Measurements from ENCODE around the gene RITA1.

The RITA1 gene

DNA sequence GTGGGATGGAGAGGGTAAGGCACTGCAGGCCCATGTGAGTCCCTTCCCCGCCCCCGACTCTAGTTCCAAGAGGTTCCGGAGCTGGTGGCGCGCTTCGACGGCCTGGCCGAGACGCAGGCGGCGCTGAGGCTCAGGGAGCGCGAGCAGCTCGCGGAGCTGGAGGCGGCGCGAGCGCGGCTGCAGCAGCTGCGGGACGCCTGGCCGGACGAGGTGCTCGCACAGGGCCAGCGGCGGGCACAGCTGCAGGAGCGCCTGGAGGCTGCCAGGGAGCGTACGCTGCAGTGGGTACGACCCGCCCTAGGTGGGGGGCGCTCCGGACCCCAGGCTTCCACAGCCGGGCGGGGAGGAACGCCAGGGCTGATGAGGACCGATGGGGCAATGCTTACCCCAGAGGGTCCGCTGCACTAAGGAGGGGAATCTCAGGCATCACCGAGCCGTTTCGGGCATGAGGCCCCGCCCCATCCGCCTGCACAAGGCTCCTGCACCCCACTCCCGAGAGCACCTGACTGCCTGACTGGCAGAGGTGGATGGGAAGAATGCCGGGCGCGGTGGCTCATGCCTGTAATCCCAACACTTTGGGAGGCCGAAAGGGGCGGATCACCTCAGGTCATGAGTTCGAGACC is 31.1 kb upstream of the RITA1 start:
- no peak for DNase-seq (ENCODE audit: low read depth in 2 of 2)

GRCh38 chr12:113155060-113155459 is 30.5 kb upstream of the RITA1 start:
- DNase-seq (ENCODE audit: low read depth in 2 of 2): no peak

- DNase-seq (ENCODE audit: low read depth in 2 of 2): no peak
Observed at GRCh38 chr12:113155646-113156045, 29.9 kb upstream of the RITA1 start.

DNA sequence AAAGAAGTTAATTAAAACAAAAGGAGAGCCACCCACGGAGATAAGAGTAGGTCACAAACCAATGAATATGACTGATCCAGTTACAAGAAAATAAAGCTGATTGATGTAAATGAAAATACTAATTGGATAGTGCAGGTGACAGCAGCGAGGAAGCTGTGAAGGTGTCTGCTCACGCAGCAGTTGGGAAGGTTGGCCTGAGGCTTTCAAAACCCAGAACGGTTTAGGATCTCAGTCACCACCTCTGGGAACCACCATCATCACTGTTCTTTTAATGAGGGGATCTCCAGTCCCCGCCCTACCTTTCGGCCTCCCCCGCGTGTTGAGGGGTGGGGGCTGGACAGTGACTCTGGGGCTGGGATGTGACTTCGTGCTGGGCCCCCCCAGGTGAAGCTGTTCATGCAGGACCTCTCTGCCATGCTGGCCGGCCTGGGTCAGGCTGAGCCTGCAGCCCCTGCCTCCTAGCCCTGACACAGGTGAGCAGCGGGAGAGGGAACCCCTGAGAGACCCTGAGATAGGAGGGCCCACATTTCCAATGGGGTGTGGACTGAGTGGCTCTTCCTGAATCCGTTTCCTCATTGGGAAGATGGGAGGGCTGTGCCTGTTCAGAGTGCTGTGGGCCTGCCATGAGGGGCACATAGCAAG is 28.2 kb upstream of the RITA1 start:
- DNase-seq (ENCODE audit: low read depth in 2 of 2): no peak

DNA sequence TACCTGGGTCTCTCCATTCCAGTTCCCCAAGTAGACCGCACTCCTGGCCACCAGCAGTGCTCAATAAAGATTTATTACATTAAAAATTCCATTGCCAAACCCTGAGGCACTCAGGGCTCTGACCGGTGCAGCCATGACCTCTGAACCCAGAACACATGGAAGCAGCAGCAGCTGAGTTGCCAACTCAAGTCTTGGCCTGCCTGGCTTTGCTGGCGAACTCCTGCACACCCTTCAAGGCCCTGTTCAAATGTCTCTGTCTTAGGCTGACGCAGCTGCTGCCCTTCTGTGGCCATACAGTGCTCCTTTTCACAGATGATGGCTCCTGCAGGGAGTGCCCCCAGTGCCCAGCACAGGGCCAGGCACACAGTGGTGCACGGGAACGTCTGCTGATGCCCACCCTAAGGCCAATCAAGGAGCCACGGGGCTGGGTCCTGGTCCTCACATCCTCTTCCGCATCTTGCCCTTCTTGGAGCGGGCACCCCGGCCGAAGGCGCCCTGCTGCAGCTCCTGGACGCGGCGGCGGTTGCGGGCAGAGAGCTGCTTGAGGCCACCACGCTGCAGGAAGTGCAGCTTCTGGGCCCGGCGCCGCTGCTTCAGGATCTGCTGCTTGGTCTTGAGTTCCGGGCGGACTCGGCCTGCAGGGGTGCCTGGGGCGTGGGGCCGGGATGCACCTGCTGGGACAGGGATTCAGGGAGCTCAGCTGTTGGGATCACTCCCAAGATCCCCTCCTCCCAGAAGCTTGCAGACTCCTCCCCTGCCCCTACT is 26.9 kb upstream of the RITA1 start:
- no peak for DNase-seq (ENCODE audit: low read depth in 2 of 2)

DNA sequence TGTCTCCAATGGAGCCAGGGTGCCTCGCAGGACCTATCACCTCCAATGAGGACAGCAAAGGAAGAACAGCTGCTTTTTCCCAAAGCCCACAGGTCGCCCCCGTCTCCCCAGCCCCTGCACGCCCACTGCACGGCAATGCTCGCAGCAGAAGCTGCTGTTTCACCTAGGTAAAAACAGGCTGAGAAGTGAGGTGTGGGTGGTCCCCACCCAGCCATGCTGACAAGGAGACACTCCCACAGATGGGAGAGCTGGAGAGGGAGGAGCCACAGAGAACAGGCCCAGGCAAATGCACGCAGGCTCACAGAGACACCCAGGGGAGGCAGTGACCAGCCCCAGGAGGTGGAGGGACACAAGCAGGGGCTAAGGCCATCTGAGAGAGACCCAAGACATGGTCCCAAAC is 25.6 kb upstream of the RITA1 start:
- DNase-seq (ENCODE audit: low read depth in 2 of 2): no peak

GRCh38 chr12:113161415-113162016 is 24.0 kb upstream of the RITA1 start:
- DNase-seq (ENCODE audit: low read depth in 2 of 2): no peak

GRCh38 chr12:113162102-113163029 is 23.2 kb upstream of the RITA1 start:
- DNase-seq (ENCODE audit: low read depth in 2 of 2): no peak

GRCh38 chr12:113163030-113163360 is 22.5 kb upstream of the RITA1 start:
- no peak for DNase-seq (ENCODE audit: low read depth in 2 of 2)

GRCh38 chr12:113164014-113164413 is 21.5 kb upstream of the RITA1 start:
- no peak for DNase-seq (ENCODE audit: low read depth in 2 of 2)

DNA sequence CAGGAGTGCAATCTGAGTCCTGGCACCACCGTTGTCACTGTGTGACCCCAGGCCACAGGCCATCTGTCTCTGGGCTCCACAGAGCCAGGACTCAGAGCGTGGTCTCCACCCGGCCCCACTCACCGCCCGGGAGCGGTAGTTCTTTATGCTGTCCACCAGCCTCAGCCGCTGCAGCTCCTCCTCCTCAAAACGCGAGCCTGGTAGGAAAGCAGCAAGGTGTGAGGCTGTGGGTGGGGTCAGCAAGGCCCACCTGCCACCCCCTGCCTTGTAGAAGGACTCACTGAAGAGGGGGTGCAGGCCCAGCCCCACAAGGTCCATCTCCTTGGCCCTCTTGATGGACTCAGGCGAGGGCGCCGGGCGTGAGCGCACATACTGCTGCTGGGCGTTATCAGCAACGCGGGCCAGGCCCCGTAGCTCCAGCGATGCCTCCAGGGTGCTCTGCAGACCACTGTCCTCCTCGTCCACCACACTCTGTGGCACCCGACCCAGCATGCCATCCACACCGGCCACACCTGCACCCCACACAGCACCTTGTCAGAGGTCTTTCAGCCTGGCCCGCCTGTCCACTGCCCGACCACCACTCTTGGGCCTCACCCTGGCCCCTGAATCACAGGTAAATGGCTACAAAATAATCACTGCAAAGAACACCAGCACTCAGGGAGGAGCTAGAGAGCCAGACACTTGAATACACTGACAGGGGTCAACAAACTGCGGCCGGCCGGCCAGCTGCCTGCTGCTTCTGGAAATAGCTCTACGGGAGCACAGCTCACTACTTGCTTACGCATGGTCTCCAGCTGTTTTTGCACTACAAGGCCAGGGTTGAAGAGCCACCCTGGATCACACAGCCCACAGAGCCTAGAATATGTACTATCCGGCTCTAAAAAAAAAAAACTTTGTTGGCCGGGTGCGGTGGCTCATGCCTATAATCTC is 19.7 kb upstream of the RITA1 start:
- DNase-seq (ENCODE audit: low read depth in 2 of 2): no peak

DNA sequence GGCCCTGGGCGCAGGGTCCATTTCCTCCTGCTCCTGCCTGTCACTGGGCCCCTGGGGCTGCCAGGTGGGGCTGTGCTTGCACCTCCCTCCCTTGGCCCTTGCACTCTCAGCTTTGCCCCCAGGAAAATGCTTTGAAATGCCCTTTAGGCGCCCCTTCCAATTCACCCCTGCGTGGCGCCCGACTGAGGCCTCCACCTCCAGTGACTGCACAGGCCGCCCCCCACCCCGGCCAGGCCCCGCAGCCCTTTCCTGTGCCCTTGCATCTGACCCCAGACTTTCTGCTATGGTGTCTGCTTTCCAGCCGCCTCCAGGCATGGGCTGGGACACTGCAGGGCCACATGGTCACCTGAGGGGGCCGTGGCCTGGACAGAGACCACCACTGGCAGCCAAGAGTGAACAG is 17.7 kb upstream of the RITA1 start:
- DNase-seq (ENCODE audit: low read depth in 2 of 2): no peak

- DNase-seq (ENCODE audit: low read depth in 2 of 2): no peak
Observed at GRCh38 chr12:113169697-113170096, 15.8 kb upstream of the RITA1 start.

DNA sequence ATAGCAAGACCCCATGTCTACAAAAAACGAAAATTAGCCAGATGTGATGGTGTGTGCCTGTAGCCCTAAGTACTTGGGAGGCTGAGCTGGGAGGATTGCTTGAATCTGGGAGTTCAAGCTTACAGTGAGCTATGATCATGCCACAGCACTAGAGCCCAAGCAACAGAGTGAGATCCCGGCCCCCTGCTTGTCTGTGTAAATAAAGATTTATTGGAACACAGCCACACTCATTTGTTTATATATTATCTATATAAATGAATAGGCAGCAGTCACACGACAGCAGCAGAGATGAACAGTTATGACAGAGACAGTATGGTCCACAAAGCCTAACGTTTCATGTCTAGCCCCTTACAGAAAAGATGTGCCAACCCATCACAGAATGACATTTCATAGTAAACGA is 15.1 kb upstream of the RITA1 start:
- no peak for DNase-seq (ENCODE audit: low read depth in 2 of 2)

DNA sequence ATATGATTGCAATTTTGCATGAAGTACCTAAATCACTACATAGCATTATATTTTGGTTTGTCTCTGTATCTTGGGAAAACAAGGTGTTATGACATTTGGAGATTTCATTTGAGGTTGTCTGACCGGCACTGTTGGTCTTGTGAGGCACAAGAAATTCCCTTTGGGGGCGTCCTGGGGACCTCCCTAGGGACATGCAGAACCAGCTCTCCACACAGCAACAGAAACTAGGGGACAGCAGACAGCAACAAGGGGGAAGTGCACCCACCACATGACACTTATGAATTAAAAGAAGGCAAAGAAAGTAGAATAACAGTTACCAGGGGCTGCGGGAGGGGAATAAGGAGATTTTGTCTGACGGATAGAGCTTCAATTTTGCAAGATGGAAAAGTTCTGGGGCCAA is 14.6 kb upstream of the RITA1 start:
- no peak for DNase-seq (ENCODE audit: low read depth in 2 of 2)

DNA sequence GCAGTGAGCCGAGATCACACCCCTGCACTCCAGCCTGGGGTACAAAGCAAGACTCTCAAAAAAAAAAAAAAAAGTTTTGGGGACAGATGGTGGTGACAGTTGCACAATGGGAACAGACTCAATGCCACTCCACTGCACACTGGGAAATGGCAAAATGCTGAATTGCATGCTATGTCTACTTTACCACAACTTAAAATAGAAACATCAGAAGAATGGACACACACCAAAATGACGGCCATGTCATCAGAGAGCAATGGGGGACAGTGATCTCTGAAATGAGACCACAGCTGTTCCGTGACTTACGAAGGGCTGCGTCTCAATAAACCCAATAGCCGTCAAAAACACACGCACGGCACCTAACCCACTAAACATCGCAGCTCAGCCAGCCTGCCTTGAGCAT is 14.0 kb upstream of the RITA1 start:
- no peak for DNase-seq (ENCODE audit: low read depth in 2 of 2)

GRCh38 chr12:113172185-113172584 is 13.3 kb upstream of the RITA1 start:
- no peak for DNase-seq (ENCODE audit: low read depth in 2 of 2)

GRCh38 chr12:113173081-113173698 is 12.3 kb upstream of the RITA1 start:
- DNase-seq (ENCODE audit: low read depth in 2 of 2): no peak

- peak; percentile 48 to 78 for DNase-seq (ENCODE audit: low read depth in 2 of 2)
Observed at GRCh38 chr12:113174461-113175384, 10.8 kb upstream of the RITA1 start.
